LNCaP clone FGC (cell line): ENCODE measurements around the gene GATC.

Experiments used
- DNase-seq: peaks from one replicate; pipeline ENCODE4 v3.0.0-alpha.2; 2011; ENCODE audit warnings: low read depth
- H3K4me3 ChIP-seq: 2 replicates; pipeline ENCODE4 v1.5.1; 2011; ENCODE audit warnings: mild to moderate bottlenecking, low read depth, low read length, control low read depth
- TF ChIP-seq, protein P1 (sequence below): IDR thresholded peaks from 2 replicates; pipeline ENCODE4 v1.5.1; 2012; ENCODE audit warnings: mild to moderate bottlenecking; ENCODE audit not compliant: control insufficient read depth, insufficient read depth; ENCODE audit errors: extremely low read depth

Gene GATC

DNA sequence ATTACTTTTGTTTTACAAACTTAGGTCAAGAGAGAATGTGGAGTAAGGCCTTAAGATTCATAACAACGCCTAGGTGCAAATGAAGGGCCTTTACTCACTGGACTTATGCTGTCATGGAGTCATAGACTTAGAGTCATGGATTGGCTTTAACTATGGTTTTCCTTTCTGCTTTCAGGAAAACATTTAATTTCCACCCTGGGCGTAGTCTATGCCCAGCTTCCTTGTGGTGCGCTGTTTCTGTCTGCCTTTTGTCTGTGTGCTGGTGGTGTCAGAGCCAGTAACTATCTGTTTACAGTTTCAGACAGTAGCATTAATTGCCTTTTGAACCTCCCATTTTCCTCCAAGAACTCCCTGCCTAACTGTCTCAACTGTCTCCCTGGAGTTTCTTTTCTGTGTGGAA is 40.2 kb upstream of the GATC start:
- no peak overlapping the region for H3K4me3 ChIP-seq
- no peak for DNase-seq
- TF ChIP-seq, protein P1, sequence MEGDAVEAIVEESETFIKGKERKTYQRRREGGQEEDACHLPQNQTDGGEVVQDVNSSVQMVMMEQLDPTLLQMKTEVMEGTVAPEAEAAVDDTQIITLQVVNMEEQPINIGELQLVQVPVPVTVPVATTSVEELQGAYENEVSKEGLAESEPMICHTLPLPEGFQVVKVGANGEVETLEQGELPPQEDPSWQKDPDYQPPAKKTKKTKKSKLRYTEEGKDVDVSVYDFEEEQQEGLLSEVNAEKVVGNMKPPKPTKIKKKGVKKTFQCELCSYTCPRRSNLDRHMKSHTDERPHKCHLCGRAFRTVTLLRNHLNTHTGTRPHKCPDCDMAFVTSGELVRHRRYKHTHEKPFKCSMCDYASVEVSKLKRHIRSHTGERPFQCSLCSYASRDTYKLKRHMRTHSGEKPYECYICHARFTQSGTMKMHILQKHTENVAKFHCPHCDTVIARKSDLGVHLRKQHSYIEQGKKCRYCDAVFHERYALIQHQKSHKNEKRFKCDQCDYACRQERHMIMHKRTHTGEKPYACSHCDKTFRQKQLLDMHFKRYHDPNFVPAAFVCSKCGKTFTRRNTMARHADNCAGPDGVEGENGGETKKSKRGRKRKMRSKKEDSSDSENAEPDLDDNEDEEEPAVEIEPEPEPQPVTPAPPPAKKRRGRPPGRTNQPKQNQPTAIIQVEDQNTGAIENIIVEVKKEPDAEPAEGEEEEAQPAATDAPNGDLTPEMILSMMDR = no peak

DNA sequence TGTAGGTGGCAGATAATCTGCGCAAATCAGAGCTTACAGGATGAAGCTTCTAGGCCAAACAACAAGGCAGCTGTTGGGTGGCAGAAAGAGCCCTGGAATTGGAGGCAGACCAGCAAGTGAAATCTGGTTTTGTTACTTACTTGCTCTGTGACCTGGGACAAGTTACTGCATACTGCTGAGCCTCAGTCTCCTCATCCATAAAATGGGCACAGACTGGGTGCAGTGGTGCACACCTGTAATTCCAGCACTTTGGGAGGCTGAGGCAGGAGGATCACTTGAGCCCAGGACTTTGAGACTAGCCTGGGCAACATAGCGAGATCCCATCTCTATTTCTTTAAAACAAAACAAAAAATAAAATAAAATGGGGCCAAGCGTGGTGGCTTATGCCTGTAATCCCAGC is 39.7 kb upstream of the GATC start:
- DNase-seq = no peak
- no peak overlapping the region for H3K4me3 ChIP-seq
- TF ChIP-seq, protein P1 = no peak

DNA sequence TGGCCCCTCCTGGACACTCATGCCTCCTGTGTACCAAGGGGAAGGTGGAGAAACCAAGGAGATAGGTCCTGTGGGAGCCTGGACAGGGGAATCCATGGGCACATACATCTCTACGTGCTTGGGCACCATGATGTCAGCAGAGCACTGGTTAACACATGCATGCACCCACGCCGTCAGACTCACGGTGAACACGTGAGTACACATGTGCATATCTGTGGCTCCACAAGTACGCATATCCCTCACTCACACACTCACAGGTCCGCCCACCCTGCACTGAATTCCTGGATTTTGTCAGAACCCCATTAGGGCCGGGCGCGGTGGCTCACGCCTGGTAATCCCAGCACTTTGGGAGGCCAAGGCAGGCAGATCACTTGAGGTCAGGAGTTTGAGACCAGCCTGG is 37.5 kb upstream of the GATC start:
- TF ChIP-seq, protein P1 = no peak
- DNase-seq = no peak
- H3K4me3 ChIP-seq = no peak overlapping the region

DNA sequence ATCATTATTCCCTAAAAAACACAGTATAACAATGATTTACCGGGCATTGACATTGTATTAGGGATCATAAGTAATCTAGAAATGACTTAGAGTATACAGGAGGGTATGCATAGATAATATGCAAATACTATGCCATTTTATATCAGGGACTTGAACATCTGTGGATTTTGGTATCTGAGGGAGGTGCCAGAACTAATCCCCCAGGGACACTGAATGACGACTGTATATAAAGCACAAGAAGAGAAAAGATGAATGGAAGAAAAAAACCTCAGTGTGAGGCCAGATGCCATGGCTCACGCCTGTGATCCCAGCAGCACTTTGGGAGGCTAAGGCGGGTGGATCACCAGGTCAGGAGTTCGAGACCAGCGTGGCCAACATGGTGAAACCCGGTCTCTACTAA is 33.8 kb upstream of the GATC start:
- H3K4me3 ChIP-seq = no peak overlapping the region
- DNase-seq = no peak
- TF ChIP-seq, protein P1 = no peak

DNA sequence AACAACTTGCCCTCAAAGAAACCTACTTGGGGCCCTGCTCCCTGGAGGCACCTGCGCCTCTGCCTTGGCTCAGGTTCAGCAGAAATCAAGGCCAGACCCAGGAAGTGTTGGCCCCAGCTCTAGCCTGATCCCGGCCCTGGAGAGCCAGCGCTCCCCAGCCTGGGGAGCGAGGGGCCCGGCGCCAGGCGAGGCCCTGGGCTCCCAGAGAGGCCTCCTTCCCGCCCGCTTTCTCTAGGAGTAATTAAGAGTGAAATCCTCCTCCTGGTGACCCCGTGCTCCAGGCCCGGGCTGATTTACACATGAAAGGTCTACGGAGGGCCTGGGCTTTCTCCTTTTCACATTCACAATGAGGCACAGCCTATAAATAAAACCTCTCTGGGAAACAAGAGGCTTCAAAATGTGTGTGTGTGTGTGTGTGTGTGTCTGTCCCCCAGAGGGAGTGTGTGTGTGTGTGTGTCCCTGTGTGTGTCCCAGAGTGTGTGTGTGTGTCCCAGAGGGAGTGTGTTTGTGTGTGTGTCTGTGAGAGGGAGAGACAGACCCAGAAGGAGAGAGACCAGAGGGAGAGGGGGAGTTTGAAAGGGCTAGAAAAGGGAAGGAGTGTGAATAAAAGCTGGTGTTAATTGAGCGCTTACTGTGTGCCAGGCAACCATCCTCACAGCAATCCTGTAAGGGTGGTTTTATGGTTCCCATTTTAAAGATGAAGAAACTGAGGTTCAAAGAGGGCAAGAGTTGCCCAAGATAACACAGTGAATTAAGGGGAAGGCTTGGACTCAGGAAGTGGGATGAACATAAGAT is 32.1 kb upstream of the GATC start:
- TF ChIP-seq, protein P1 = no peak
- H3K4me3 ChIP-seq = no peak overlapping the region
- DNase-seq = no peak

DNA sequence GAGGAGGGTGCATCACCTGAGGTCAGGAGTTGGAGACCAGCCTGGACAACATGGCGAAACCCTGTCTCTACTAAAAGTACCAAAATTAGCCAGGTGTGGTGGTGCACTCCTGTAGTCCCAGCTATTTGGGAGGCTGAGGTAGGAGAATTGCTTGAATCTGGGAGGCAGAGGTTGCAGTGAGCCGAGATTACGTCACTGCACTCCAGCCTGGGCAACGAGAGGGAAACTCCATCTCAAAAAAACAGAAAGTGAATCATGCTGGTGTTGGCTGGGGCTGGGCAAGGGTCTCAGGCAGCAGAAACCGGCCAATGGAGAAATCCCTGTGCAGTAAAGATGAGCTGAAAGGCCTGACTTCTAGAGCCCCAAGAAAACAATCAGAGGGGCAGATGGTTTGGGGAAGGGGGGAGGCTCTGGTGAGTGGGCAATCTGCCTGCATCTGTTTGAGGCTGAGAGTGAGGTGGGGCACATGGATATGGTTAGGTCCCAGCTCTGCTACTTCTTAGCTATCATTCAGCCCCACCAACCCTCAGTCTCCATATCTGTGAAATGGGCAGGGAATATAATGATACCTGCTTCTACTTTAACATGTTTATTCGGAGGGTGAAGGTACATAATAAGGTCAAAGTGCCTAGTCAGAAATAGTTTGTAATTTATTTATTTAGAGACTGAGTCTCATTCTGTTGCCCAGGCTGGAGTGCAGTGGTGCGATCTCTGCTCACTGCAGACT is 29.6 kb upstream of the GATC start:
- TF ChIP-seq, protein P1 = no peak
- no peak for DNase-seq
- H3K4me3 ChIP-seq = no peak overlapping the region
